ENCODE results near the gene MYO3B.

Gene MYO3B

GRCh38 chr2:170306293-170306873 lies 128.4 kb downstream of the MYO3B start:
- no peak for FAIRE-seq

GRCh38 chr2:170307052-170307451 lies 129.1 kb downstream of the MYO3B start:
- FAIRE-seq, result peak; percentile 37

- no peak for FAIRE-seq
These were observed 129.8 kb downstream of the MYO3B start for GRCh38 chr2:170307555-170308351.

- FAIRE-seq, result peak; percentile 79
These were observed 133.0 kb downstream of the MYO3B start for GRCh38 chr2:170310876-170311502.

- no peak for FAIRE-seq
These were observed 135.5 kb downstream of the MYO3B start for GRCh38 chr2:170313347-170313991.

- FAIRE-seq, result no peak
These were observed 136.0 kb downstream of the MYO3B start for GRCh38 chr2:170313992-170314348.

GRCh38 chr2:170314744-170315447 lies 136.9 kb downstream of the MYO3B start:
- FAIRE-seq, result no peak

- FAIRE-seq, result no peak
These were observed 143.0 kb downstream of the MYO3B start for GRCh38 chr2:170320948-170321347.

GRCh38 chr2:170321526-170321925 lies 143.6 kb downstream of the MYO3B start:
- no peak for FAIRE-seq

GRCh38 chr2:170322140-170322766 lies 144.3 kb downstream of the MYO3B start:
- no peak for FAIRE-seq

- FAIRE-seq, result no peak
These were observed 145.8 kb downstream of the MYO3B start for GRCh38 chr2:170323743-170324142.

- peak; percentile 98 for FAIRE-seq
These were observed 146.7 kb downstream of the MYO3B start for GRCh38 chr2:170324640-170325046.

- FAIRE-seq, result no peak
These were observed 152.9 kb downstream of the MYO3B start for GRCh38 chr2:170330881-170331280.

- no peak for FAIRE-seq
These were observed 154.9 kb downstream of the MYO3B start for GRCh38 chr2:170332676-170333402.

GRCh38 chr2:170335351-170335750 lies 157.4 kb downstream of the MYO3B start:
- FAIRE-seq, result no peak

- FAIRE-seq, result no peak
These were observed 158.5 kb downstream of the MYO3B start for GRCh38 chr2:170336408-170336807.

- no peak for FAIRE-seq
These were observed 159.0 kb downstream of the MYO3B start for GRCh38 chr2:170336916-170337315.

GRCh38 chr2:170339322-170339721 lies 161.4 kb downstream of the MYO3B start:
- FAIRE-seq, result no peak

- no peak for FAIRE-seq
These were observed 162.1 kb downstream of the MYO3B start for GRCh38 chr2:170339750-170340692.

- no peak for FAIRE-seq
These were observed 162.7 kb downstream of the MYO3B start for GRCh38 chr2:170340693-170341068.

Measured in G401.6 (cell line).